Measurements from ENCODE around the gene KAT6B. TPM values are rescaled to one million over a fixed set of nuclear protein-coding genes. Genes with fewer than 3 reads are reported as not detected.
A peak's percentile ranks its signal among the peaks of the same experiment; 100 is the strongest.

The KAT6B gene
- total and polyA plus RNA-seq, 11 donors: 10.4 to 61.3 (median 42.9) TPM

DNA sequence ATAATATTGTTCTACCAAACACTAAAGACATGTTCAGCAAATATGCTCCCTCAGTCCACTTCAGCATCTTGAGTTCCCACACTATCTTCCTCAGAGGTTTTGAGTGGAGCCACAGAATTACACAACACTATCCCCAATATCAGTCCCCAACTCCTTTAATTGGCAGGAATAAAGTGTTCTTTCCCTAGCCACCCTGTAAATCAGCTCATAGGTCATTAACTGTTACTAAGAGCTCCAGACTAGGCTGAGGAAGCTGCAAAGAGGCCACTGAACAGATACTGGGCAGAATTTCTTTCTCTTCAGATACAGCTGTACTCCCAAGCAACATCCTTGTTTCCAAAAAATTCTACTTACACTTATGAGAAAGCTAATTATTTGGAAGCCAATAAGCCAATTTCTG lies 11.6 kb upstream of the KAT6B start:
- Histone ChIP-seq H3K27ac (no peak overlapping the region), H3K4me3 (no peak overlapping the region), H3K4me1 (no peaks in the 10 kb centered on the region), H3K36me3 (no peaks in the 10 kb centered on the region), H3K27me3 (no peaks in the 10 kb centered on the region), H3K9me3 (peaks cover 0 to 14% (median 0%) of the 10 kb centered on the region in 12 donors)
- DNase-seq (no peak), ATAC-seq (no peak)
- no peak for TF ChIP-seq POLR2A (IDR thresholded peaks at IDR 0.05)
- TF ChIP-seq, protein P1, sequence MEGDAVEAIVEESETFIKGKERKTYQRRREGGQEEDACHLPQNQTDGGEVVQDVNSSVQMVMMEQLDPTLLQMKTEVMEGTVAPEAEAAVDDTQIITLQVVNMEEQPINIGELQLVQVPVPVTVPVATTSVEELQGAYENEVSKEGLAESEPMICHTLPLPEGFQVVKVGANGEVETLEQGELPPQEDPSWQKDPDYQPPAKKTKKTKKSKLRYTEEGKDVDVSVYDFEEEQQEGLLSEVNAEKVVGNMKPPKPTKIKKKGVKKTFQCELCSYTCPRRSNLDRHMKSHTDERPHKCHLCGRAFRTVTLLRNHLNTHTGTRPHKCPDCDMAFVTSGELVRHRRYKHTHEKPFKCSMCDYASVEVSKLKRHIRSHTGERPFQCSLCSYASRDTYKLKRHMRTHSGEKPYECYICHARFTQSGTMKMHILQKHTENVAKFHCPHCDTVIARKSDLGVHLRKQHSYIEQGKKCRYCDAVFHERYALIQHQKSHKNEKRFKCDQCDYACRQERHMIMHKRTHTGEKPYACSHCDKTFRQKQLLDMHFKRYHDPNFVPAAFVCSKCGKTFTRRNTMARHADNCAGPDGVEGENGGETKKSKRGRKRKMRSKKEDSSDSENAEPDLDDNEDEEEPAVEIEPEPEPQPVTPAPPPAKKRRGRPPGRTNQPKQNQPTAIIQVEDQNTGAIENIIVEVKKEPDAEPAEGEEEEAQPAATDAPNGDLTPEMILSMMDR (IDR thresholded peaks at IDR 0.05): no peak
- intact Hi-C loops (cut with DNase I): no loop called here

DNA sequence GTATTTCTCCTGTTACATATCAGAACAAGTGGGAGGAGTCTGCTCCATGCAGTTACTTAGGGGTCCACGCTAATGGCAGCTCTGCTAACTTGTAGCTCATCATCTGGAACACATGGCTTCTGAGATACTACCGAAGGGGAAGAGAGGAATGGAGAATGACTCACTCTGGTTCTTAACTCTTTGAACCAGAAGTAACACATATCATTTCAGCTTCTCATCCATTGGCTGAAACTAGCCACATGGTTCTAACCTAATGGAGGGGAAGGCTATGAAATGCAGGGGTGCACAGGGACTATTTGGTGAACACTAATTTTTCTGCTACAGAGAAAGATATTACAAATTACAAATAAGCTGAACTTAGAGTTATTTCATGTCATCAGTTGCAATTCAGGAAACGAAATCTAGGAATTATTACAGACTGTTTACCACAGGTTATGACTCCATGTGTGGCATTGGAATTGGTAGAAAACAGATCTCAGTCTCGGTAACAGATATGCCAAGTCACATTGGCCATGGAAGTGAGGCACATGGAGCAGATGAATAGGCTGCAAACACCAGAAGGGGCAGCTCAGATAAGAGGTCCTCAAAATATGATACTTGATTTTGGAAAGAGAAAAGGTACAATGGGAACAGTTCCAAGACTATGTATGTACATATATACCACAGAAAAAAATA lies 9.4 kb upstream of the KAT6B start:
- Histone ChIP-seq H3K27me3 (no peaks in the 10 kb centered on the region), H3K4me3 (no peak overlapping the region), H3K9me3 (peaks cover 0 to 10% (median 0%) of the 10 kb centered on the region in 12 donors), H3K36me3 (no peaks in the 10 kb centered on the region), H3K27ac (no peak overlapping the region), H3K4me1 (peaks cover 0 to 7% (median 2%) of the 10 kb centered on the region in 12 donors)
- ATAC-seq: no peak
- no peak for DNase-seq
- no peak for TF ChIP-seq POLR2A (IDR thresholded peaks at IDR 0.05)
- TF ChIP-seq, protein P1 (IDR thresholded peaks at IDR 0.05): no peak
- intact Hi-C loops (cut with DNase I): no loop called here
- 84 to 87% (median 86%) methylated on average over 4 of the region's 4 CpGs for WGBS, 4 donors

DNA sequence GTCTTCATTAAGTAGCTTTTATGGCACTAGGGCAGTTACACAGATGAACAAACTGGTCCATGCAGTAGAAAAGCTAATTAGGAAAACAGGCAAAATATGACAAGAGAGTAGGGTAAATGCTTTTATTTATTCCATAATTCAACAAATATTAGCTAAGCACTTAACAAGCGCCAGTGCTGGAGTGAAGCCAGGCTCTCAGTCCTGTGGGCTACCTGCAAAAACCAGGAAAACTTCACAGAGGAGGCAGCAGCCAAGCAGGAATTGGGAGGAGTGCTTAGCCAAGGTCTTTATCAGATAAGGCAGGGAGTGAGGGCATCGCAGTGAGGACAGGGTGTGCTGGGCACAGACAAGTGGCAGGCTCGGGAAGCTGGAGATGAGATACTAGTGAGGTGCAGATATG lies 4.9 kb upstream of the KAT6B start:
- Histone ChIP-seq H3K27me3 (no peaks in the 10 kb centered on the region), H3K9me3 (peaks cover 0 to 10% (median 0%) of the 10 kb centered on the region in 12 donors), H3K36me3 (no peaks in the 10 kb centered on the region), H3K4me1 (peaks cover 0 to 36% (median 20%) of the 10 kb centered on the region in 12 donors), H3K27ac (peak overlapping the region in 9 of 12 donors; percentile 22 to 99 (median 43)), H3K4me3 (no peak overlapping the region)
- 36 to 43% (median 39%) methylated on average over 3 of the region's 3 CpGs for WGBS, 4 donors
- ATAC-seq (no peak), DNase-seq (peak in 1 of 5 donors; percentile 49)
- TF ChIP-seq, protein P1 (IDR thresholded peaks at IDR 0.05): no peak
- no peak for TF ChIP-seq POLR2A (IDR thresholded peaks at IDR 0.05)
- intact Hi-C loops (cut with DNase I): loop anchor here in 9 of 10 donors (5.0 to 10.0 kb wide), 9 partner anchors 163 to 1047 kb away; partner anchors contain the start of gene COMTD1 (in 2 of the 9)

DNA sequence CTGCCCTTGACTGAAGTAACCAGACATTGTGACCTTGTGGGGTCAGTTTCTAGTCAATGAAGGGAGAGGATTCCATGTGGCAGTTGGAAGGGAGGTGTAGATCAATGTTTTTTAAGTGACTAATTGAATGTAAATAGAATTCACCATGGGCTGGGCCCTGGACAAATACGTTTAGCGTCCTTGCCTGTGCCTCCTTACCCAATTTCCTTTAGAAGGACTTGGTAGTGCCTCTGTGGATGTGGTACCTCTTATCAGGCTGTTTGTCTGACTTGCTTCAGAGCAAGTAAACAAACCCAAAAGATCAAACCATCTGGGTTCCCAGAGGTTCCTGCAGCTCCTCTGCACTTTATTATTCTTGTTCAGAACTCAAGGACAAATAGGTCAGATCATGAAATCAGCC lies 4.3 kb upstream of the KAT6B start:
- H3K36me3 ChIP-seq: no peaks in the 10 kb centered on the region
- no peak for TF ChIP-seq POLR2A (IDR thresholded peaks at IDR 0.05)
- TF ChIP-seq, protein P1 (IDR thresholded peaks at IDR 0.05): no peak
- H3K27me3 ChIP-seq: no peaks in the 10 kb centered on the region
- ATAC-seq (no peak), DNase-seq (no peak)
- intact Hi-C loops (cut with DNase I): loop anchor here in 9 of 10 donors (5.0 to 10.0 kb wide), 9 partner anchors 163 to 1047 kb away; partner anchors contain the start of gene COMTD1 (in 2 of the 9)
- H3K4me1 ChIP-seq: peaks cover 0 to 37% (median 20%) of the 10 kb centered on the region in 12 donors
- peaks cover 0 to 5% (median 0%) of the 10 kb centered on the region in 12 donors for H3K9me3 ChIP-seq
- WGBS, 4 donors: 67 to 91% (median 78%) methylated on average over 2 of the region's 2 CpGs
- peak overlapping the region; percentile 22 to 99 (median 44) for H3K27ac ChIP-seq
- no peak overlapping the region for H3K4me3 ChIP-seq
